GM12878 (cell line): ENCODE results near the gene LEPR. TPM values are rescaled to one million over a fixed set of nuclear protein-coding genes. Genes with fewer than 3 reads are reported as not detected.

Experiments
- ATAC-seq: fragments of 200-7000 bp; cut with Tn5 transposase; 3 replicates; pipeline ENCODE4 v1.9.1; 2020; ENCODE audit warnings: mild to moderate bottlenecking, moderate library complexity
- BruUV-seq: library from RNA; stranded (reverse); fragments of 400-500 nt; replicated peaks from 2 replicates; lab custom pipeline; 2021; lab: Mats Ljungman, UMichigan
- CTCF ChIA-PET: fragments of 300-600 bp; sonication (Branson Sonifier 250); formaldehyde crosslinking; extraction: SDS; loops from one replicate; lab custom pipeline; 2021; ENCODE audit warnings: inconsistent platforms; lab: Yijun Ruan, JAX
- POLR2A ChIA-PET: fragments of 350-600 bp; formaldehyde crosslinking; extraction: SDS; loops from one replicate; lab custom pipeline; 2021; ENCODE audit warnings: inconsistent platforms; lab: Charles Lee
- RAD21 ChIA-PET: fragments of 300-600 bp; sonication (Branson Sonifier 250); formaldehyde crosslinking; loops from one replicate; lab custom pipeline; 2023; ENCODE audit warnings: antibody characterized with exemption; ENCODE audit not compliant: unreplicated experiment; lab: Charles Lee
- SMC1A ChIA-PET: fragments of 300-600 bp; sonication (Branson Sonifier 250); formaldehyde crosslinking; loops from one replicate; lab custom pipeline; 2023; ENCODE audit not compliant: unreplicated experiment, uncharacterized antibody; lab: Charles Lee
- DNase-seq: peaks from one replicate; pipeline ENCODE4 v3.0.0-alpha.2; 2011; ENCODE audit warnings: low read depth, low spot score
- FAIRE-seq: peaks from 3 replicates; lab custom pipeline; 2011; peaks lifted over from hg19 to GRCh38; lab: Jason Lieb, UNC
- H2AFZ ChIP-seq: 2 replicates; pipeline ENCODE4 v1.6.0; 2011; ENCODE audit warnings: low read depth, low read length, control low read depth; ENCODE audit not compliant: control insufficient read depth
- H3K27ac ChIP-seq: 2 replicates; pipeline ENCODE4 v1.5.1; 2011; ENCODE audit warnings: control low read depth; ENCODE audit not compliant: control insufficient read depth, insufficient read depth
- H3K27me3 ChIP-seq, 2 experiments: replicated peaks in 1 of 2; 2 replicates each; pipeline versions ENCODE4 v1.6.0 to v1.6.1; 2011; ENCODE audit warnings: low read length in 1 of 2; ENCODE audit not compliant: control insufficient read depth in 2 of 2, insufficient read depth in 2 of 2
- H3K36me3 ChIP-seq, 2 experiments: 2 replicates each; pipeline ENCODE4 v1.5.1; 2011; ENCODE audit warnings: low read length in 1 of 2; ENCODE audit not compliant: control insufficient read depth in 2 of 2, insufficient read depth in 2 of 2
- H3K4me1 ChIP-seq: 2 replicates; pipeline ENCODE4 v1.6.1; 2011; ENCODE audit warnings: mild to moderate bottlenecking, low read length, moderate library complexity, mixed read lengths; ENCODE audit not compliant: control insufficient read depth, insufficient read depth
- H3K4me2 ChIP-seq: 2 replicates; pipeline ENCODE4 v1.6.0; 2011; ENCODE audit warnings: control low read depth; ENCODE audit not compliant: control insufficient read depth, insufficient read depth
- H3K4me3 ChIP-seq: fragments of 200-600 bp; sonication (generic); 2 replicates; pipeline ENCODE4 v1.5.1; 2016
- H3K79me2 ChIP-seq: 2 replicates; pipeline ENCODE4 v1.6.0; 2011; ENCODE audit warnings: low read length; ENCODE audit not compliant: control insufficient read depth, insufficient read depth
- H3K9ac ChIP-seq: 2 replicates; pipeline ENCODE4 v1.8.0; 2011; ENCODE audit warnings: low read length, control low read depth, mixed read lengths; ENCODE audit not compliant: control insufficient read depth, insufficient read depth
- H3K9me3 ChIP-seq: replicated peaks from 3 replicates; pipeline ENCODE4 v1.5.1; 2011; ENCODE audit warnings: mild to moderate bottlenecking, low read length; ENCODE audit not compliant: control insufficient read depth, insufficient read depth
- H4K20me1 ChIP-seq: 2 replicates; pipeline ENCODE4 v1.6.0; 2011; ENCODE audit not compliant: control insufficient read depth, insufficient read depth
- FOXK2 ChIP-seq: fragments of 450-650 bp; IDR thresholded peaks from 2 replicates; pipeline ENCODE4 v1.6.1; 2017; ENCODE audit warnings: mild to moderate bottlenecking, moderate library complexity
- GABPA ChIP-seq: IDR thresholded peaks from 2 replicates; pipeline ENCODE4 v1.6.1; 2014; ENCODE audit warnings: antibody characterized with exemption, low read depth, mild to moderate bottlenecking, inconsistent platforms
- GATAD2B ChIP-seq: fragments of 450-650 bp; conservative IDR thresholded peaks from 2 replicates; pipeline ENCODE4 v1.6.1; 2017; ENCODE audit warnings: low read depth, mild to moderate bottlenecking, moderate library complexity
- HDAC2 ChIP-seq: fragments of 200-600 bp; sonication (generic); IDR thresholded peaks from 2 replicates; pipeline ENCODE4 v1.6.1; 2017
- IRF5 ChIP-seq: fragments of 450-650 bp; IDR thresholded peaks from 2 replicates; pipeline ENCODE4 v1.6.1; 2017; ENCODE audit warnings: borderline replicate concordance
- MTA3 ChIP-seq: IDR thresholded peaks from 2 replicates; pipeline ENCODE4 v1.6.1; 2012; ENCODE audit warnings: low read length, inconsistent platforms, borderline replicate concordance
- MXI1 ChIP-seq: fragments of 150-350 bp; IDR thresholded peaks from 2 replicates; pipeline ENCODE4 v1.6.1; 2011; ENCODE audit warnings: low read depth, mild to moderate bottlenecking, inconsistent platforms, low read length, improper control_type of control experiment
- MYC ChIP-seq: IDR thresholded peaks from 2 replicates; pipeline ENCODE4 v1.6.1; 2011; ENCODE audit warnings: mild to moderate bottlenecking, low read length, moderate library complexity, inconsistent platforms; ENCODE audit not compliant: insufficient read depth, insufficient replicate concordance, insufficient read length, severe bottlenecking
- NFIC ChIP-seq: IDR thresholded peaks from 2 replicates; pipeline ENCODE4 v1.6.1; 2012; ENCODE audit warnings: low read depth, mild to moderate bottlenecking, inconsistent platforms, low read length, moderate library complexity
- NRF1 ChIP-seq: conservative IDR thresholded peaks from 2 replicates; pipeline ENCODE4 v1.6.1; 2011; ENCODE audit warnings: mild to moderate bottlenecking, low read depth, low read length, improper control_type of control experiment
- RAD51 ChIP-seq: fragments of 450-650 bp; IDR thresholded peaks from 2 replicates; pipeline ENCODE4 v1.6.1; 2016; ENCODE audit warnings: moderate library complexity, mild to moderate bottlenecking, inconsistent platforms
- RELA ChIP-seq: fragments of 450-650 bp; IDR thresholded peaks from 2 replicates; pipeline ENCODE4 v1.8.0; 2014; ENCODE audit warnings: borderline replicate concordance; ENCODE audit not compliant: partially characterized antibody
- RUNX3 ChIP-seq: IDR thresholded peaks from 2 replicates; pipeline ENCODE4 v1.6.1; 2012; ENCODE audit warnings: low read length, inconsistent platforms
- SP1 ChIP-seq: IDR thresholded peaks from one replicate; pipeline ENCODE4 v1.6.1; 2011; ENCODE audit warnings: low read depth, low read length
- USF1 ChIP-seq: IDR thresholded peaks from 2 replicates; pipeline ENCODE4 v1.6.1; 2011; ENCODE audit warnings: borderline replicate concordance, low read depth, mild to moderate bottlenecking, moderate library complexity, mixed read lengths, low read length; ENCODE audit not compliant: insufficient read depth; ENCODE audit errors: extremely low read length
- WGBS: methylation state at CpG from one replicate; pipeline ENCODE4 v1.1.6; 2016; ENCODE audit warnings: low lambda C conversion rate; ENCODE audit not compliant: insufficient replicate concordance, insufficient coverage; ENCODE audit errors: missing lambda C conversion rate; 5-methylcytosine and 5-hydroxymethylcytosine counted together
- in situ Hi-C: fragments of 300-500 bp; cut with MboI; formaldehyde crosslinking; loops from 9 replicates; pipeline ENCODE4 v1.14.3; 2018; ENCODE audit warnings: mixed read lengths
- intact Hi-C: fragments of 100-400 bp; cut with micrococcal nuclease; formaldehyde crosslinking; loops from one replicate; pipeline ENCODE4 v1.14.2; 2022; ENCODE audit not compliant: unreplicated experiment
- polyA plus RNA-seq, 11 experiments: library from polyadenylated mRNA; depleted of rRNA in 4 of 11; unstranded in 6 of 11; stranded (reverse) in 5 of 11; fragments of >200 nt; fragmentation: Nextera tagmentation in 4 of 11; fragmentation: Illumina TruSeq in 1 of 11; extraction: Ambion mirVana in 4 of 11; extraction: Trizol in 1 of 11; gene quantifications; 1 replicate in 1 of 11; 2 replicates in 10 of 11; pipeline versions ENCODE4 v1.2.1 to v1.2.3, GENCODE V29; 2011 to 2016; ENCODE audit warnings: inconsistent platforms in 2 of 11, missing spikeins in 2 of 11, low read depth in 1 of 11
- total RNA-seq, 4 experiments: library from RNA; depleted of rRNA in 3 of 4; stranded (reverse); fragments of >200 nt in 3 of 4; fragmentation: Illumina TruSeq in 1 of 4; extraction: Trizol in 1 of 4; gene quantifications; 2 replicates each; pipeline versions ENCODE4 v1.2.1 to v1.2.3, GENCODE V29; 2013 to 2021

LEPR gene
- total and polyA plus RNA-seq, 10 of the 15 experiments (the other 5 are each of a cell fraction or from before 2014, with no cell fraction given) = 0.49 to 3.7 (median 1.2) TPM

DNA sequence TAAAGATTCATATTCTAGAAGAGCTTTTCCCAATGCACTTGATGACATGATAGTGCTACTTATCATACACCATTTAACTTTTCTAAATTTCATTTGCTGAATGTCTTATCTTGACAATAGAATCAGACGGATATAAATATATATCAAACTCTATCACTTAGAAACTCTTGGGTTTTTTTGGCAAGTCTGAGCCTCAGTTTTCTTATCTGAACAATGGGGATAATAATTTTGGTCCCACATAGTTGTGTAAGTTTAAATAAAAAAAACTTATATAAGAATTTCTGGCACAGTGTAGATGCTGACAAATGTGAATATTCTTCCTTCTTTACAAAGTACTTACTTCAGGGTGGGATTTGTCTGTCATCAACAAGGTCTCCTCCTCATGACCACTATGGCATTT is 21.5 kb upstream of the LEPR start:
- no peaks in the 10 kb centered on the region for H4K20me1 ChIP-seq
- RAD21 ChIA-PET = no interaction called here
- TF ChIP-seq RAD51 = no peak
- no peak for TF ChIP-seq RELA
- TF ChIP-seq GATAD2B = no peak
- no peak for TF ChIP-seq USF1
- no peak for TF ChIP-seq FOXK2
- no peak for TF ChIP-seq NFIC
- no peak for TF ChIP-seq MXI1
- TF ChIP-seq IRF5 = no peak
- TF ChIP-seq SP1 = no peak
- no peak for TF ChIP-seq MYC
- TF ChIP-seq NRF1 = no peak
- no peak for TF ChIP-seq HDAC2
- no peak for TF ChIP-seq MTA3
- TF ChIP-seq GABPA = no peak
- TF ChIP-seq RUNX3 = no peak
- TF ChIP-seq, all 136 proteins: peak for 0
- H3K27me3 ChIP-seq = no peaks in the 10 kb centered on the region
- CTCF ChIA-PET = no interaction called here
- WGBS = 100% methylated on average over 1 of the region's 1 CpG
- H3K79me2 ChIP-seq = no peaks in the 10 kb centered on the region
- in situ Hi-C loops (no loop called here), intact Hi-C loops (no loop called here)
- SMC1A ChIA-PET = no interaction called here
- H3K9me3 ChIP-seq = no peaks in the 10 kb centered on the region
- FAIRE-seq (no peak), ATAC-seq (no peak), DNase-seq (no peak)
- H3K36me3 ChIP-seq = no peaks in the 10 kb centered on the region
- H2AFZ ChIP-seq = no peak overlapping the region
- BruUV-seq = no TSS peak
- no peak overlapping the region for H3K27ac ChIP-seq
- H3K9ac ChIP-seq = no peak overlapping the region
- H3K4me1 ChIP-seq = no peaks in the 10 kb centered on the region
- POLR2A ChIA-PET = no interaction called here
- no peak overlapping the region for H3K4me3 ChIP-seq
- no peak overlapping the region for H3K4me2 ChIP-seq
